Vagina (tissue), 2 donors: Measurements from ENCODE around the gene MAPK13. TPM values are rescaled to one million over a fixed set of nuclear protein-coding genes. Genes with fewer than 3 reads are reported as not detected.

Experiments used
- DNase-seq, 2 donors: peaks; one replicate each; pipeline ENCODE4 v3.0.0-alpha.2; 2017; ENCODE audit errors: extremely low spot score in 2 of 2
- H3K27ac ChIP-seq: fragments of 200-600 bp; sonication (generic); one replicate; pipeline ENCODE4 v1.5.1; 2019
- H3K27me3 ChIP-seq: fragments of 200-600 bp; sonication (generic); one replicate; pipeline ENCODE4 v1.5.1; 2019
- H3K36me3 ChIP-seq, 2 donors: fragments of 200-600 bp; sonication (generic); one replicate each; pipeline ENCODE4 v1.5.1; 2017 to 2019
- H3K4me1 ChIP-seq: fragments of 200-600 bp; sonication (generic); one replicate; pipeline ENCODE4 v1.5.1; 2019
- H3K4me3 ChIP-seq, 2 donors: fragments of 200-600 bp; sonication (generic); 1 replicate in 1 of 2; 2 replicates in 1 of 2; pipeline ENCODE4 v1.5.1; 2016 to 2019
- H3K9me3 ChIP-seq: fragments of 200-600 bp; sonication (generic); one replicate; pipeline ENCODE4 v1.5.1; 2019
- POLR2A ChIP-seq, 2 donors: fragments of 450-650 bp; IDR thresholded peaks; one replicate each; pipeline ENCODE4 v1.6.1; 2017; ENCODE audit warnings: antibody characterized with exemption in 2 of 2, mild to moderate bottlenecking in 2 of 2, moderate library complexity in 2 of 2
- POLR2AphosphoS5 ChIP-seq, 2 donors: sonication (generic); formaldehyde crosslinking; IDR thresholded peaks; one replicate each; pipeline ENCODE4 v1.9.0; 2017; ENCODE audit warnings: antibody characterized with exemption in 2 of 2, mild to moderate bottlenecking in 2 of 2, low read depth in 1 of 2; ENCODE audit not compliant: insufficient read depth in 1 of 2
- intact Hi-C: fragments of 100-400 bp; cut with DNase I; formaldehyde crosslinking; loops from one replicate; pipeline ENCODE4 v1.15.1; 2023
- total RNA-seq: library from RNA; depleted of rRNA; stranded (reverse); fragments of >200 nt; gene quantifications from one replicate; pipeline ENCODE4 v1.2.3, GENCODE V29; 2016
- TF ChIP-seq, protein P1 (sequence below), 3 experiments: fragments of 450-650 bp in 2 of 3; fragments of 200-600 bp in 1 of 3; sonication (generic) in 1 of 3; IDR thresholded peaks; one replicate each; pipeline ENCODE4 v1.5.1; 2017 to 2019; ENCODE audit warnings: antibody characterized with exemption in 3 of 3, mild to moderate bottlenecking in 2 of 3, moderate library complexity in 2 of 3

MAPK13 gene
- total RNA-seq, 1 donor from 2014 or later: 21.9 TPM

DNA sequence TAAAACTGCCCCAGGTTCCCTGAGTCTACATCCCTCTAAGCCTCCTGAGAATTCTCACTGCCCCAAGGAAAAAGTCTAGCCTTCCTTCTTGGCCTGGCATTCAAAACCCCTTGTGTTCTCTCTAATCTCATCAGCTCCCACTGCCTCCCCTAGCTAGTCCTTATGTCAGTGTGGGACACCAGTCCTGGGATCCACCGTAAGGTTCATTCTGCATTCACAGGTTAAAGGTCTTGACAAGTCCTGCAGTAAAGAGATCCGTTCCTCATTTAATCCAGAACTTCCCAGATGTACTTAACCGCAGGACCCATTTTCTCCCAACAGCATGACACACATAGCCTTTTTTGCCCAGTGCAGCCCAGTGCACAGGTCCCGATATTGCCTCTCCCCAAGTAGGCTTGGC is 11.6 kb downstream of the MAPK13 start:
- intact Hi-C loops: no loop called here

DNA sequence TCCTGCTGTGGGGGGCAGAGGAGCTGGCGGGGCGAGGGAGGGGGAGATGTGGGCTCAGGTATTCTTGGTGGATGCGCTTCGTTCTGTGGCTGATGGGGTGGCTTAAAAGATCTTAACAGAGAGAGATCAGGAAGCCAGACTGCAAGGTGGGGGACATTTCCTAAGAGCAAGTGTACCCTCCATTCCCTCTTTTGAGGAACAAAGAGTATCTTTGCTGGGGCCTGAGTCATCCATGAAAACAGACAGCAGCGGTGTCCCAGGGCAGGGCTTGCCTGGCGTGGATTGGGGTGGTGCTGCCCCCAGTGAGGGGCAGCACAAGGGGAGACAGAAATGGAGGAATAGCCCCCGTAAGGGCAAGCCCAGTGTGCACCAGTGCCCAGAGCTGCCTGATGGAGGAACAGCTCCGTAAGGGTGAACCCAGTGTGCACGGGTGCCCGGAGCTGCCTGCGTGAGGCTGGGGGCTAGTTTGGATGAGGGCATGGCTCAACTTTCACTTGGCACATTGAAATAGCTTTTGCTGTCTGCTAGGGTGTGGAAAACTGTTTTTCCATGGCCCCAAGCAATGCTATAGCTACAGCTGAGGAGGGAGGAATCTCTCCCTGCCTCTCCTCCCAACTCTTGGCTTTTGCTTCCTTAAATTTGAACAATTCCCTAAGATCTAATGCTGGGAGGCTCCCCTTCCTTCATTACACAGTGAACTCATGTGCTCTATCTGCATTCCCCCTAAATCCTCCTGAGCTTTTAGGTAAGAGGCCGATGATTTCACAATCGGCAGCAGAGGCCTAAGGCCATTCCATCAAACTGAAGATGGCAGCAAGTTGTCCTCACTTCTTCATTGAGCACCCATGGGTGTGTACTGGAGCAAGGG is 12.9 kb downstream of the MAPK13 start:
- Histone ChIP-seq H3K27ac (no peak overlapping the region), H3K4me3 (no peak overlapping the region), H3K9me3 (no peaks in the 10 kb centered on the region), H3K4me1 (no peaks in the 10 kb centered on the region), H3K27me3 (no peaks in the 10 kb centered on the region), H3K36me3 (no peaks in the 10 kb centered on the region)
- TF ChIP-seq, protein P1, sequence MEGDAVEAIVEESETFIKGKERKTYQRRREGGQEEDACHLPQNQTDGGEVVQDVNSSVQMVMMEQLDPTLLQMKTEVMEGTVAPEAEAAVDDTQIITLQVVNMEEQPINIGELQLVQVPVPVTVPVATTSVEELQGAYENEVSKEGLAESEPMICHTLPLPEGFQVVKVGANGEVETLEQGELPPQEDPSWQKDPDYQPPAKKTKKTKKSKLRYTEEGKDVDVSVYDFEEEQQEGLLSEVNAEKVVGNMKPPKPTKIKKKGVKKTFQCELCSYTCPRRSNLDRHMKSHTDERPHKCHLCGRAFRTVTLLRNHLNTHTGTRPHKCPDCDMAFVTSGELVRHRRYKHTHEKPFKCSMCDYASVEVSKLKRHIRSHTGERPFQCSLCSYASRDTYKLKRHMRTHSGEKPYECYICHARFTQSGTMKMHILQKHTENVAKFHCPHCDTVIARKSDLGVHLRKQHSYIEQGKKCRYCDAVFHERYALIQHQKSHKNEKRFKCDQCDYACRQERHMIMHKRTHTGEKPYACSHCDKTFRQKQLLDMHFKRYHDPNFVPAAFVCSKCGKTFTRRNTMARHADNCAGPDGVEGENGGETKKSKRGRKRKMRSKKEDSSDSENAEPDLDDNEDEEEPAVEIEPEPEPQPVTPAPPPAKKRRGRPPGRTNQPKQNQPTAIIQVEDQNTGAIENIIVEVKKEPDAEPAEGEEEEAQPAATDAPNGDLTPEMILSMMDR (IDR thresholded peaks at IDR 0.05): no peak
- TF ChIP-seq POLR2A (IDR thresholded peaks at IDR 0.05): no peak
- no peak for TF ChIP-seq POLR2AphosphoS5 (IDR thresholded peaks at IDR 0.05; ENCODE audit: insufficient read depth in 1 of 2, low read depth in 1 of 2)
- intact Hi-C loops: no loop called here
- DNase-seq: peak in 1 of 2 donors; percentile 81

More for the DNA sequence above, 11.6 kb downstream of the MAPK13 start:
- Histone ChIP-seq H3K27me3 (no peaks in the 10 kb centered on the region), H3K4me1 (no peaks in the 10 kb centered on the region), H3K4me3 (no peak overlapping the region), H3K27ac (no peak overlapping the region), H3K9me3 (no peaks in the 10 kb centered on the region), H3K36me3 (no peaks in the 10 kb centered on the region)
- DNase-seq: no peak
- TF ChIP-seq, protein P1 (IDR thresholded peaks at IDR 0.05): no peak
- TF ChIP-seq POLR2A (IDR thresholded peaks at IDR 0.05) (no peak), POLR2AphosphoS5 (IDR thresholded peaks at IDR 0.05; ENCODE audit: insufficient read depth in 1 of 2, low read depth in 1 of 2) (no peak)

DNA sequence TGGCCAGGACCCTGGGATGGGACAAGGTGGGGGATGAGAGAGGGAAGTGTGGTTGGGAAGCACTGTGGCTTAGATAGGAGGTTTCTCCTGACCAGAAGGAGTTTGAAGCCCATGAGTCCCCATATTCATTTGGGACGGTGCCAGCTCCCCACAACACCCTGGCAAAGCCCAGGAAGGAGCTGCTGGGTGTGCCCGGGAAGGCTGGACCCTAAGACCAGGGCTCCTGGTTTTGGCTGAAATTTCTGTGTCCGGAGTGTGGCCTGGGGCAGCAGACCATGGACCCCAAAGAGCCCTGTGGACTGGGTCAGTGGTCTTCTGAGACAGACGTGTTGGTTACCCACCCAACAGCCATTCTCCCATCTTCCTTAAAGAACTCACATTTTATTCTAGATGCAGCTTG is 15.2 kb downstream of the MAPK13 start:
- no peak for DNase-seq
- Histone ChIP-seq H3K4me1 (peaks cover 11% of the 10 kb centered on the region), H3K27me3 (no peaks in the 10 kb centered on the region), H3K9me3 (no peaks in the 10 kb centered on the region), H3K27ac (no peak overlapping the region), H3K4me3 (no peak overlapping the region), H3K36me3 (no peaks in the 10 kb centered on the region)
- no peak for TF ChIP-seq POLR2AphosphoS5 (IDR thresholded peaks at IDR 0.05; ENCODE audit: insufficient read depth in 1 of 2, low read depth in 1 of 2)
- TF ChIP-seq, protein P1 (IDR thresholded peaks at IDR 0.05): no peak
- intact Hi-C loops: no loop called here

DNA sequence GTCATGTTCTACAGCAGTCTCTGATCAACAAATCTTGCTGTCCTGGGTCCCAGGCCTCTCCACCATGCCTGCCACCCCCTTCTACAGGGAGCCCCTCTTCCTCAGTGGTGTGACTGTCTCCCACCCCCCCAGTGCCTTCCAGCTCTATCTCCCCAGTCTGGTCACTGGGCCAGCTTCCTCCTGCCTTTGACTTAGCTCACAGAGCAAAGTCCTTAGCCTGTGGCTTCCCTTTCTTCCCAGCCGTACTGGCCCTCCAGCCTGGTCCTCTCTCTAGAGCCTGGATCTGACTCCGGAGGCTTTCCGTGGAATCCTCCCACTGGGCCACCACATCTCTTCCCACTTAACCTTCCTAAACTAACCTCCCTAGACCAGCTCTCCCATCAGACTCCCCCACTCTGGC is 17.0 kb downstream of the MAPK13 start:
- intact Hi-C loops: no loop called here

More for the DNA sequence above, 17.0 kb downstream of the MAPK13 start:
- no peaks in the 10 kb centered on the region for H3K36me3 ChIP-seq
- no peak for TF ChIP-seq POLR2AphosphoS5 (IDR thresholded peaks at IDR 0.05; ENCODE audit: insufficient read depth in 1 of 2, low read depth in 1 of 2)
- TF ChIP-seq, protein P1 (IDR thresholded peaks at IDR 0.05): no peak
- TF ChIP-seq POLR2A (IDR thresholded peaks at IDR 0.05): no peak
- no peak overlapping the region for H3K4me3 ChIP-seq
- no peak overlapping the region for H3K27ac ChIP-seq
- no peaks in the 10 kb centered on the region for H3K9me3 ChIP-seq
- H3K27me3 ChIP-seq: no peaks in the 10 kb centered on the region
- DNase-seq: no peak
- peaks cover 12% of the 10 kb centered on the region for H3K4me1 ChIP-seq
